ENCODE measurements around the gene IRF4.

The IRF4 gene

GRCh38 chr6:444653-445275 is 53.2 kb downstream of the IRF4 start:
- no peak for DNase-seq (ENCODE audit: low read depth)
- TF ChIP-seq CTCF (conservative IDR thresholded peaks at IDR 0.05; ENCODE audit: low read depth, low read length), result no peak
- no peak overlapping the region for H3K4me3 ChIP-seq (ENCODE audit: low read length)

- no peak overlapping the region for H3K4me3 ChIP-seq (ENCODE audit: low read length)
- DNase-seq (ENCODE audit: low read depth), result no peak
- no peak for TF ChIP-seq CTCF (conservative IDR thresholded peaks at IDR 0.05; ENCODE audit: low read depth, low read length)
Observed at GRCh38 chr6:445571-446417, 54.2 kb downstream of the IRF4 start.

- TF ChIP-seq CTCF (conservative IDR thresholded peaks at IDR 0.05; ENCODE audit: low read depth, low read length), result no peak
- DNase-seq (ENCODE audit: low read depth), result no peak
- no peak overlapping the region for H3K4me3 ChIP-seq (ENCODE audit: low read length)
Observed at GRCh38 chr6:446418-447366, 55.1 kb downstream of the IRF4 start.

GRCh38 chr6:447381-448165 is 56.0 kb downstream of the IRF4 start:
- no peak for DNase-seq (ENCODE audit: low read depth)
- no peak for TF ChIP-seq CTCF (conservative IDR thresholded peaks at IDR 0.05; ENCODE audit: low read depth, low read length)
- no peak overlapping the region for H3K4me3 ChIP-seq (ENCODE audit: low read length)

GRCh38 chr6:448296-449056 is 56.9 kb downstream of the IRF4 start:
- H3K4me3 ChIP-seq (ENCODE audit: low read length), result no peak overlapping the region
- no peak for DNase-seq (ENCODE audit: low read depth)
- no peak for TF ChIP-seq CTCF (conservative IDR thresholded peaks at IDR 0.05; ENCODE audit: low read depth, low read length)

- DNase-seq (ENCODE audit: low read depth), result no peak
- no peak overlapping the region for H3K4me3 ChIP-seq (ENCODE audit: low read length)
- no peak for TF ChIP-seq CTCF (conservative IDR thresholded peaks at IDR 0.05; ENCODE audit: low read depth, low read length)
Observed at GRCh38 chr6:449057-449430, 57.5 kb downstream of the IRF4 start.

Data from retinal pigment epithelial cell (primary cell).